HL-60/S4 treated with retinoic acid at 250 ng/mL for 4 days and 3 days (cell line): ENCODE results near the gene EIF4G2.

Experiments
- in situ Hi-C: fragments of 300-500 bp; cut with MboI; formaldehyde crosslinking; loops from 2 replicates; pipeline ENCODE4 v1.7.0; 2022; ENCODE audit warnings: low sequenced_read_pairs

The EIF4G2 gene

DNA sequence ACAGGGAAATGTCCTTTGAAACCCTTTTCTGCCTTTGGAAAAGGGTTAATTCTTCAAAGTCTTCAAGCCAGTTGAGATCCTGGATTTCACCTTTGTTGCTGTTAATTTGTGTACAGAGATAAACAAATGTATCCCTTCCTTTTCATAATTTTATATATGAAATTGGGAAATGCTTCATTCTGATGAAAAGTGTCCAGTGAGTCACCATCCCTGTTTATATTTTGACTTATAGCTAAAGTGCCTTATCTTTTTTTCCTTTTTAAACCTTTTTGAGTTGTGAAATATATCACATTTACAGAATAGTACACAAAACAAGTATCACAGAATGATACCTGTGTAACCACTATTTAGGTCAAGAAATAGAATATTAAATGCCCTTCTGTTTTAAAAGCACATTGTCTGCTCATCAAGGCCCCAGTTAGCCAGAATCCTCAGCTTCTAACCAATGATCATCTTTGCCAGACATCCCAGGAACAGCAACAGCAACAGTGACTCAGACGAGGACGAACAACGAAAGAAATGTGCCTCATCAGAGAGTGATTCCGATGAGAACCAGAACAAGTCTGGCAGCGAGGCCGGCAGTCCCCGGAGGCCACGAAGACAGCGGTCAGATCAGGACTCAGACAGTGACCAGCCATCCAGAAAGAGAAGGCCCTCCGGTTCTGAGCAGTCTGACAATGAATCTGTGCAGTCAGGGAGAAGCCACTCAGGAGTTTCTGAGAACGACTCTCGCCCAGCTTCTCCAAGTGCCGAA lies 30.3 kb downstream of the EIF4G2 start:
- in situ Hi-C loops: loop anchor here (25.0 kb wide), 1 partner anchor 1009 kb away; no protein-coding TSS in a partner anchor

GRCh38 chr11:10777806-10778205 lies 30.9 kb downstream of the EIF4G2 start:
- in situ Hi-C loops: loop anchor here (25.0 kb wide), 1 partner anchor 1009 kb away; no protein-coding TSS in a partner anchor

GRCh38 chr11:10777393-10777793 lies 31.3 kb downstream of the EIF4G2 start:
- in situ Hi-C loops: loop anchor here (25.0 kb wide), 1 partner anchor 1010 kb away; no protein-coding TSS in a partner anchor

DNA sequence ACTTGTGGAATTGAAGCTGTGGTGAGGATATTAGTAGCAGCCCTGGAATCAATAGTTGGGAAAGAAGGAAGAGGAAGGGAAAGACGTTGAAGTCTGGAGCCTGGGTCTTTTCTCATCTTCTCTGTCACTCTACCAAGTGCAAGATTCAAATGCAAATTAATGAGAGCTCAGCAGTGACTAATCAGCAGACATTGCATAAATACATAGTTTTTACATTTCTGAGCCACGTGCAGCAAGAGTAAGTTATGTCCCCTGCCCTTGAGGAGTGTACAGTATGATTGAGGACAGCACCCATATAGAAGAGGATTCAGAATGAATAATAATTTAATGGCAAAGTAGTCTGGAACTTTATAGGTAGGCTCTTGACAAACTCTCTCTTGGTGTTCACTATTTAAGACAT lies 33.9 kb downstream of the EIF4G2 start:
- in situ Hi-C loops: loop anchor here (25.0 kb wide), 1 partner anchor 1012 kb away; no protein-coding TSS in a partner anchor

- in situ Hi-C loops: no loop called here
These were observed 37.3 kb downstream of the EIF4G2 start for GRCh38 chr11:10771457-10771856.

- in situ Hi-C loops: no loop called here
These were observed 38.0 kb downstream of the EIF4G2 start for GRCh38 chr11:10770626-10771254.

- in situ Hi-C loops: no loop called here
These were observed 44.3 kb downstream of the EIF4G2 start for GRCh38 chr11:10764412-10764811.

DNA sequence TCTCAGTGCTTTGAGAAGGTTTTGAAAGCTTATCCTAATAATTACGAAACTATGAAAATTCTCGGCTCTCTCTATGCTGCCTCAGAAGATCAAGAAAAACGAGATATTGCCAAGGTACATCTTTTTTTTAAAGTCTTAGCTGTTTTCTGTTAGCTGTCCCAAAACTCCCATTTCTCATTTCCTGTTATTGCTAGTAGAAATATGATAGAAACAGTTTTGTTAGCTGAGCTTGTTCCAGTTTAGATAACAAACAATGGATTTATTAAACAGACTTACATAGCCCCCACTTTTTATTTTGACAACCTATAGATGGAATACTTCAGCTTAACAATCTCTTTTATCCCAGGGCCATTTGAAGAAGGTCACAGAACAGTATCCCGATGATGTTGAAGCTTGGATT lies 45.0 kb downstream of the EIF4G2 start:
- in situ Hi-C loops: no loop called here

DNA sequence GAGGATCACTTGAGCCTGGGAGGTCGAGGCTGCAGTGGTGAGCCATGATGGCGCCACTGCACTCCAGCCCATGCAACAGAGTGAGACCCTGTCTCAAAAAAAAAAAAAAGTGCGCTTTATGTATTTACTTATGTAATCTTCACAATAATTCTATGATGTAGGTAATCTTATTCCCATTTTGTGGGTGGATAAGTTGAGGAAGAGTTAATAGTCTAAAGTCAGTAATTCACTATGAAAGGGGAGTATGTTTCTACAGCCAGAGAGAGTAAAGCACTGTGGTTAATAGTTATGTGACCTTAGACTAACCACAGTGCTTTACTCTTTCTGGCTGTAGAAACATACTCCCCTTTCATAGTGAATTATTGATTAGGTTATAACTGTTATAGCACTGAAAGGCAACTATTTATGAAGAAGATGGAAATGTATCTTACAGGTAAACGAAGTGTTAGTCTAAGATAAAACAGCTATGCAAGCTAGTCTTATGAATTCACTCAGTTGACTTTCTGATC lies 45.8 kb downstream of the EIF4G2 start:
- in situ Hi-C loops: no loop called here

DNA sequence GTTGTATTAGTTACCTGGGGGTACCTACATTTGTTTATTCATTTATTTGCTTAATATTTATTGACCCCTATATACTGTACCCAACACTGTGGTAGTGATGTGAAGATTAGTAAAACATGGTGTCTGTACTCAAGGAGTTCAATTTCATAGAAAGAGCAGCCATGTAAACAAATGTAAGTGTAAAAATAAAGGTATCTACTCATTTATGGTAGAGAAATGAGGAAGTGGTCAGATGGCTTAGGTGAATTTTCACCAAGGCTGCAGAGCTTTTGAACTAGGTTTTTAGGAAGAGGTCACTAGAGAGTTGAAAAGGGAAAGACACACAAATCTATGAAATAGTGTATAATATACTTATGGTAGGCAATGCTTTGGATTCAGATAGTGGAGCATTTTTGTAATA lies 46.5 kb downstream of the EIF4G2 start:
- in situ Hi-C loops: no loop called here

DNA sequence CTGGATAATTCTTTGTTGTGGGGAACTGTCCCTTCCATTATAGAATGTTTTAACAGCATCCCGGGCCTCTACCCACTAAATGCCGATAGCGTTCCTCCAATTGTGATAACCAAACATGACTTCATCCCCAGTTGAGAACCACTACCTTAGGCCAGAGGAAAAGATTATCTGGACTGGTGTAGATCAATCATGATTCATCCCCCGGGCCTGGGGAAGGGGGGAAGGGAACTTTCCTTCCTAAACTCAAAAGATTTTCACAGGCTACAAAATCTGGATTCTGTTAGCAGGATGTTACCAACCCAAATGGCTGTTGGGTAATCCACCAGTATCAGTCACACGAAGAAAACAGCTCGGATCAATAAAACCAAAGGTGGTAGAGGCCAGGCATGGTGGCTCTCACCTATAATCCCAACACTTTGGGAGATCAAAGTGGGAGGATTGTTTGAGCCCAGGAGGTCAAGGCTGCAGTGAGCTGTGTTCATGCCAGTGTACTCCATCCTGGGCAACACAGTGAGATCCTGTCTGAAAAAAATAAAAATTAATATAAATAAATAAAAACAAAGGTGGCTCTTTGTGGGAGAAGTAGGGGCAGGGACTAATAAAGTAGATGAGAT lies 47.5 kb downstream of the EIF4G2 start:
- in situ Hi-C loops: no loop called here

GRCh38 chr11:10758957-10759356 lies 49.8 kb downstream of the EIF4G2 start:
- in situ Hi-C loops: no loop called here

GRCh38 chr11:10752486-10752885 lies 56.2 kb downstream of the EIF4G2 start:
- in situ Hi-C loops: no loop called here

DNA sequence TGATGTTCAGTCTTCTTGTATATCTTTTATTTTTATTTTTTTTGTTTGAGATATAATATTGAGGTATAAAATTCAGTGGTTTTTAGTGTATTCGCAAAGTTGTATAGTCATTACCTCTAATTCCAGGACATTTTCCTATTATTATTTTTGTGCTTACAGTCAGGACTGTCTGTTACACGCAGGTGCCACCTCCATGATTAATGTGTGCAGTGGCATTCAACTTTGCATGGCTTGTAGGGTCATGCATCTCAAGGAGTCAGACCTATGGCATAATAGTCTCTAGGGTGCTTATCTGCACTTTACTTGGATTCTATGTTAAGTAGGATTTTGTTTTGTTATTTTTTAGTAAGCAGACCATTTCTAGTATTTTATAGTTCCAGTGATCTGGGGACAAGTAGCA lies 56.7 kb downstream of the EIF4G2 start:
- in situ Hi-C loops: no loop called here

DNA sequence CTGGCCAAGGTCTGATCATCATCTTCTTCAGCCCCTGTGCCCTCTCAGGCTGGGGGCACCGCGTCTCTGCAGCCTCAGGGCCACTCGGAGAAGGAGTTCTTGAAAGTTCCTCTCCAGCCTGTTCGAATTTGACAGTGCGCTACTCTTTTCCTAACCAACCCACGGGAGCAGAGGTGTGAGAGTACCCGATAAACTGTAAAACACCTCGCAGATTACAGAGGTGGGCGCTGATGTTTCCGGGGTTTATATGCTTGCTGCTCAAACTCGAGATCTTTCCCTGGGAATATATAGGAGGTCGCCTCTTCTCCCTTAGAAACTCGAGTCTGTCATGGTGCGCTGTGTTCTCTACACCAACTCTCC lies 57.2 kb downstream of the EIF4G2 start:
- in situ Hi-C loops: no loop called here

GRCh38 chr11:10750838-10751580 lies 57.7 kb downstream of the EIF4G2 start, which contains the start of gene CTR9:
CTR9 (plus strand) TSS chr11:10751246; CDS start chr11:10751413, 167 bp downstream.
- in situ Hi-C loops: no loop called here

GRCh38 chr11:10749476-10749875 lies 59.2 kb downstream of the EIF4G2 start:
- in situ Hi-C loops: loop anchor here (25.0 kb wide), 2 partner anchors 212 to 337 kb away; partner anchors contain the start of gene RNF141

GRCh38 chr11:10747733-10748132 lies 61.0 kb downstream of the EIF4G2 start:
- in situ Hi-C loops: loop anchor here (25.0 kb wide), 2 partner anchors 210 to 335 kb away; partner anchors contain the start of gene RNF141
